Measurements from ENCODE around the gene GH1. TPM values are rescaled to one million over a fixed set of nuclear protein-coding genes. Genes with fewer than 3 reads are reported as not detected.
"Not testable (repeated sequence)": the region's sequence is repeated elsewhere in the genome, so short reads cannot be mapped to it uniquely, and the experiment has no call there.

GH1 gene
- total and polyA plus RNA-seq, 3 experiments from 2014 or later = not detected

GRCh38 chr17:63882626-63883126, 36.0 kb downstream of the GH1 start:
- H3K36me3 Mint-ChIP-seq; H3K27ac Mint-ChIP-seq; H3K27me3 Mint-ChIP-seq; H3K4me1 ChIP-seq (ENCODE audit: insufficient read depth, low read length); H3K27ac ChIP-seq (ENCODE audit: low read depth, low read length); H3K4me1 Mint-ChIP-seq; H3K36me3 ChIP-seq (ENCODE audit: insufficient read depth, low read length); H3K9me3 Mint-ChIP-seq; H3K27me3 ChIP-seq (ENCODE audit: insufficient read depth, low read length, poor library complexity, severe bottlenecking); H3K4me3 ChIP-seq (ENCODE audit: low read length); DNase-seq; POLR2A ChIA-PET; H3K9me3 ChIP-seq (ENCODE audit: low read length); H3K4me3 Mint-ChIP-seq: not testable (repeated sequence)
- CTCF ChIA-PET = interaction anchor here (0.6 to 0.9 kb wide), 3 partner anchors 8 to 1074 kb away, joined by 3 to 4 read pairs (median 3); no protein-coding TSS in a partner anchor

- Histone ChIP-seq H3K4me3 (ENCODE audit: low read length) (no peak within 1 kb of the TSS), H3K27ac (ENCODE audit: low read depth, low read length) (no peak within 1 kb of the TSS), H3K4me1 (ENCODE audit: insufficient read depth, low read length) (no peaks in the 10 kb centered on the region), H3K9me3 (ENCODE audit: low read length) (no peaks in the 10 kb centered on the region), H3K36me3 (ENCODE audit: insufficient read depth, low read length) (no peaks in the 10 kb centered on the region), H3K27me3 (ENCODE audit: insufficient read depth, low read length, poor library complexity, severe bottlenecking) (no peaks in the 10 kb centered on the region)
- H3K4me1 Mint-ChIP-seq = peaks cover 0 to 3% (median 0%) of the 10 kb centered on the region in 3 donors
- no peaks in the 10 kb centered on the region for H3K9me3 Mint-ChIP-seq
- H3K4me3 Mint-ChIP-seq = no peak within 1 kb of the TSS
- H3K36me3 Mint-ChIP-seq = no peaks in the 10 kb centered on the region
- POLR2A ChIA-PET = no interaction called here
- DNase-seq = peak; percentile 37 to 68 (median 43)
- CTCF ChIA-PET = interaction anchor here (0.6 to 1.7 kb wide), 4 partner anchors 8 to 187 kb away, joined by 3 to 7 read pairs (median 3); no protein-coding TSS in a partner anchor
- no peak within 1 kb of the TSS for H3K27ac Mint-ChIP-seq
- peaks cover 1 to 10% of the 10 kb centered on the region in 2 donors for H3K27me3 Mint-ChIP-seq
Measured at GRCh38 chr17:63881935-63882601, 36.6 kb downstream of the GH1 start, which contains the start of gene GH2. Gene GH2 (minus strand): TSS chr17:63881944. CDS start chr17:63881801, 143 bp downstream.

- H3K27ac ChIP-seq (ENCODE audit: low read depth, low read length); H3K36me3 Mint-ChIP-seq; H3K27me3 ChIP-seq (ENCODE audit: insufficient read depth, low read length, poor library complexity, severe bottlenecking); H3K4me3 ChIP-seq (ENCODE audit: low read length); H3K9me3 ChIP-seq (ENCODE audit: low read length); POLR2A ChIA-PET; H3K4me3 Mint-ChIP-seq; H3K36me3 ChIP-seq (ENCODE audit: insufficient read depth, low read length); H3K4me1 Mint-ChIP-seq; DNase-seq; H3K27ac Mint-ChIP-seq; H3K4me1 ChIP-seq (ENCODE audit: insufficient read depth, low read length); H3K9me3 Mint-ChIP-seq: not testable (repeated sequence)
- CTCF ChIA-PET = interaction anchor here (0.6 to 1.7 kb wide), 3 partner anchors 9 to 187 kb away, joined by 3 to 7 read pairs (median 3); no protein-coding TSS in a partner anchor
- H3K27me3 Mint-ChIP-seq = peaks cover 4 to 10% of the 10 kb centered on the region in 2 donors
Measured at GRCh38 chr17:63881337-63881736, 37.3 kb downstream of the GH1 start.

- Histone ChIP-seq H3K9me3 (ENCODE audit: low read length) (no peaks in the 10 kb centered on the region), H3K36me3 (ENCODE audit: insufficient read depth, low read length) (no peaks in the 10 kb centered on the region), H3K27ac (ENCODE audit: low read depth, low read length) (no peak overlapping the region), H3K4me1 (ENCODE audit: insufficient read depth, low read length) (no peaks in the 10 kb centered on the region), H3K27me3 (ENCODE audit: insufficient read depth, low read length, poor library complexity, severe bottlenecking) (no peaks in the 10 kb centered on the region), H3K4me3 (ENCODE audit: low read length) (no peak overlapping the region)
- no peaks in the 10 kb centered on the region for H3K36me3 Mint-ChIP-seq
- no peak overlapping the region for H3K27ac Mint-ChIP-seq
- H3K27me3 Mint-ChIP-seq = peaks cover 4 to 10% of the 10 kb centered on the region in 2 donors
- DNase-seq = no peak
- POLR2A ChIA-PET = no interaction called here
- no peaks in the 10 kb centered on the region for H3K9me3 Mint-ChIP-seq
- H3K4me1 Mint-ChIP-seq = peaks cover 0 to 3% (median 0%) of the 10 kb centered on the region in 3 donors
- CTCF ChIA-PET = interaction anchor here (1.7 kb wide), 1 partner anchor 9 kb away, joined by 7 read pairs; no protein-coding TSS in a partner anchor
- H3K4me3 Mint-ChIP-seq = no peak overlapping the region
Measured at GRCh38 chr17:63880706-63881105, 37.9 kb downstream of the GH1 start.

- not testable (repeated sequence) for DNase-seq
Measured at GRCh38 chr17:63878413-63878812, 40.2 kb downstream of the GH1 start.

GRCh38 chr17:63874693-63875092, 43.9 kb downstream of the GH1 start:
- CTCF ChIA-PET; POLR2A ChIA-PET; H3K27me3 Mint-ChIP-seq; H3K4me3 Mint-ChIP-seq; H3K36me3 Mint-ChIP-seq; H3K27ac Mint-ChIP-seq; H3K4me1 ChIP-seq (ENCODE audit: insufficient read depth, low read length); DNase-seq; H3K9me3 ChIP-seq (ENCODE audit: low read length); H3K27ac ChIP-seq (ENCODE audit: low read depth, low read length); H3K4me3 ChIP-seq (ENCODE audit: low read length); H3K9me3 Mint-ChIP-seq; H3K36me3 ChIP-seq (ENCODE audit: insufficient read depth, low read length); H3K27me3 ChIP-seq (ENCODE audit: insufficient read depth, low read length, poor library complexity, severe bottlenecking); H3K4me1 Mint-ChIP-seq: not testable (repeated sequence)

More at GRCh38 chr17:63878413-63878812, 40.2 kb downstream of the GH1 start:
- not testable (repeated sequence) for H3K36me3 ChIP-seq (ENCODE audit: insufficient read depth, low read length); H3K27ac ChIP-seq (ENCODE audit: low read depth, low read length); H3K9me3 Mint-ChIP-seq; H3K4me3 ChIP-seq (ENCODE audit: low read length); H3K27me3 ChIP-seq (ENCODE audit: insufficient read depth, low read length, poor library complexity, severe bottlenecking); H3K4me1 ChIP-seq (ENCODE audit: insufficient read depth, low read length); H3K4me3 Mint-ChIP-seq; H3K4me1 Mint-ChIP-seq; H3K36me3 Mint-ChIP-seq; H3K9me3 ChIP-seq (ENCODE audit: low read length); H3K27ac Mint-ChIP-seq
- CTCF ChIA-PET = interaction anchor here (1.3 to 2.2 kb wide), 4 partner anchors 11 to 41 kb away, joined by 3 to 9 read pairs (median 4); no protein-coding TSS in a partner anchor
- H3K27me3 Mint-ChIP-seq = peaks cover 4 to 10% of the 10 kb centered on the region in 2 donors
- POLR2A ChIA-PET = interaction anchor here (0.6 kb wide), 1 partner anchor 169 kb away, joined by 3 read pairs; no protein-coding TSS in a partner anchor

- CTCF ChIA-PET; DNase-seq; H3K9me3 ChIP-seq (ENCODE audit: low read length): not testable (repeated sequence)
Measured at GRCh38 chr17:63874061-63874626, 44.5 kb downstream of the GH1 start.

GRCh38 chr17:63873577-63873976, 45.1 kb downstream of the GH1 start, which contains the start of gene CSH2:
Gene CSH2 (minus strand): TSS chr17:63873677. CDS start chr17:63873614, 63 bp downstream.
- H3K4me3 Mint-ChIP-seq; H3K9me3 ChIP-seq (ENCODE audit: low read length); H3K27me3 ChIP-seq (ENCODE audit: insufficient read depth, low read length, poor library complexity, severe bottlenecking); H3K27me3 Mint-ChIP-seq; H3K27ac Mint-ChIP-seq; H3K4me3 ChIP-seq (ENCODE audit: low read length); H3K36me3 ChIP-seq (ENCODE audit: insufficient read depth, low read length); POLR2A ChIA-PET; H3K27ac ChIP-seq (ENCODE audit: low read depth, low read length); H3K4me1 Mint-ChIP-seq; H3K4me1 ChIP-seq (ENCODE audit: insufficient read depth, low read length); H3K9me3 Mint-ChIP-seq; H3K36me3 Mint-ChIP-seq; CTCF ChIA-PET; DNase-seq: not testable (repeated sequence)

More at GRCh38 chr17:63874061-63874626, 44.5 kb downstream of the GH1 start:
- H3K4me3 Mint-ChIP-seq; H3K36me3 ChIP-seq (ENCODE audit: insufficient read depth, low read length); H3K27me3 ChIP-seq (ENCODE audit: insufficient read depth, low read length, poor library complexity, severe bottlenecking); H3K4me1 Mint-ChIP-seq; H3K27ac ChIP-seq (ENCODE audit: low read depth, low read length); H3K27ac Mint-ChIP-seq; H3K4me1 ChIP-seq (ENCODE audit: insufficient read depth, low read length); H3K4me3 ChIP-seq (ENCODE audit: low read length); H3K36me3 Mint-ChIP-seq; H3K9me3 Mint-ChIP-seq; POLR2A ChIA-PET; H3K27me3 Mint-ChIP-seq: not testable (repeated sequence)

Measured in CD8-positive, alpha-beta memory T cell (primary cell).